ENCODE data around the gene NTSR2. TPM values are rescaled to one million over a fixed set of nuclear protein-coding genes. Genes with fewer than 3 reads are reported as not detected.

Gene NTSR2
- total RNA-seq, 2 donors from 2014 or later = not detected

GRCh38 chr2:11616851-11617415 is 53.1 kb downstream of the NTSR2 start:
- Histone ChIP-seq H3K4me1 (no peaks in the 10 kb centered on the region), H3K9ac (ENCODE audit: low read depth in 2 of 2, low read length in 2 of 2) (no peak overlapping the region), H3K27ac (no peak overlapping the region), H3K9me3 (no peaks in the 10 kb centered on the region), H3K4me3 (no peak overlapping the region), H3K36me3 (no peaks in the 10 kb centered on the region), H3K27me3 (no peaks in the 10 kb centered on the region)
- no peak for DNase-seq
- no peak for TF ChIP-seq CTCF (IDR thresholded peaks at IDR 0.05)
- intact Hi-C loops (cut with DNase I) = no loop called here

- Histone ChIP-seq H3K27ac (no peak overlapping the region), H3K9me3 (no peaks in the 10 kb centered on the region), H3K9ac (ENCODE audit: low read depth in 2 of 2, low read length in 2 of 2) (no peak overlapping the region), H3K4me3 (no peak overlapping the region), H3K27me3 (no peaks in the 10 kb centered on the region), H3K4me1 (no peaks in the 10 kb centered on the region), H3K36me3 (no peaks in the 10 kb centered on the region)
- intact Hi-C loops (cut with DNase I) = no loop called here
- no peak for DNase-seq
- no peak for TF ChIP-seq CTCF (IDR thresholded peaks at IDR 0.05)
Observed at GRCh38 chr2:11616097-11616687, 53.8 kb downstream of the NTSR2 start.

GRCh38 chr2:11615209-11615608 is 54.8 kb downstream of the NTSR2 start:
- no peaks in the 10 kb centered on the region for H3K4me1 ChIP-seq
- H3K9ac ChIP-seq (ENCODE audit: low read depth in 2 of 2, low read length in 2 of 2) = no peak overlapping the region
- H3K9me3 ChIP-seq = no peaks in the 10 kb centered on the region
- intact Hi-C loops (cut with DNase I) = no loop called here
- TF ChIP-seq CTCF (IDR thresholded peaks at IDR 0.05) = no peak
- no peak for DNase-seq
- no peaks in the 10 kb centered on the region for H3K36me3 ChIP-seq
- no peak overlapping the region for H3K4me3 ChIP-seq
- no peak overlapping the region for H3K27ac ChIP-seq
- H3K27me3 ChIP-seq = no peaks in the 10 kb centered on the region

GRCh38 chr2:11613297-11613696 is 56.7 kb downstream of the NTSR2 start:
- intact Hi-C loops (cut with DNase I) = no loop called here
- no peak for DNase-seq
- Histone ChIP-seq H3K36me3 (no peaks in the 10 kb centered on the region), H3K4me1 (no peaks in the 10 kb centered on the region), H3K9ac (ENCODE audit: low read depth in 2 of 2, low read length in 2 of 2) (no peak overlapping the region), H3K4me3 (no peak overlapping the region), H3K27me3 (no peaks in the 10 kb centered on the region), H3K9me3 (no peaks in the 10 kb centered on the region), H3K27ac (no peak overlapping the region)
- no peak for TF ChIP-seq CTCF (IDR thresholded peaks at IDR 0.05)

GRCh38 chr2:11612553-11613215 is 57.3 kb downstream of the NTSR2 start:
- Histone ChIP-seq H3K36me3 (no peaks in the 10 kb centered on the region), H3K4me3 (no peak overlapping the region), H3K27me3 (no peaks in the 10 kb centered on the region), H3K9ac (ENCODE audit: low read depth in 2 of 2, low read length in 2 of 2) (no peak overlapping the region), H3K9me3 (no peaks in the 10 kb centered on the region), H3K4me1 (no peaks in the 10 kb centered on the region), H3K27ac (no peak overlapping the region)
- intact Hi-C loops (cut with DNase I) = no loop called here
- DNase-seq = no peak
- TF ChIP-seq CTCF (IDR thresholded peaks at IDR 0.05) = no peak
